OCI-LY1 (cell line): ENCODE data around the gene ATG7.

Experiments
- H2AFZ ChIP-seq: fragments of 200-600 bp; sonication (generic), shearing (Covaris generic); 2 replicates; pipeline ENCODE4 v1.6.0; 2014; ENCODE audit warnings: antibody characterized with exemption, mild to moderate bottlenecking, low read length
- H3F3A ChIP-seq: fragments of 200-600 bp; sonication (generic), shearing (Covaris generic); 2 replicates; pipeline ENCODE4 v1.6.0; 2014; ENCODE audit warnings: mild to moderate bottlenecking, antibody characterized with exemption, low read length, moderate library complexity; ENCODE audit not compliant: insufficient read depth
- H3K27ac ChIP-seq: fragments of 200-600 bp; sonication (generic); 2 replicates; pipeline ENCODE4 v1.5.1; 2014; ENCODE audit warnings: low read length, mixed run types, mild to moderate bottlenecking, low read depth; ENCODE audit not compliant: poor library complexity, severe bottlenecking
- H3K27me3 ChIP-seq: fragments of 200-600 bp; sonication (generic); 2 replicates; pipeline ENCODE4 v1.6.0; 2014; ENCODE audit warnings: antibody characterized with exemption, mild to moderate bottlenecking, low read length, moderate library complexity; ENCODE audit not compliant: insufficient read depth
- H3K36me3 ChIP-seq: fragments of 200-600 bp; sonication (generic); 2 replicates; pipeline ENCODE4 v1.6.1; 2014; ENCODE audit warnings: mild to moderate bottlenecking, antibody characterized with exemption, low read length, moderate library complexity, mixed read lengths; ENCODE audit not compliant: insufficient read depth
- H3K4me1 ChIP-seq: fragments of 200-600 bp; sonication (generic); 2 replicates; pipeline ENCODE4 v1.5.1; 2014; ENCODE audit warnings: mild to moderate bottlenecking, low read length, moderate library complexity; ENCODE audit not compliant: insufficient read depth, severe bottlenecking
- H3K4me2 ChIP-seq: fragments of 200-600 bp; sonication (generic), shearing (Covaris generic); 2 replicates; pipeline ENCODE4 v1.6.1; 2014; ENCODE audit warnings: low read length
- H3K4me3 ChIP-seq: fragments of 200-600 bp; sonication (generic); 2 replicates; pipeline ENCODE4 v1.5.1; 2014; ENCODE audit warnings: low read length, low read depth, mild to moderate bottlenecking, mixed read lengths; ENCODE audit not compliant: poor library complexity, severe bottlenecking
- H3K79me2 ChIP-seq: fragments of 200-600 bp; shearing (Covaris generic); 2 replicates; pipeline ENCODE4 v1.6.1; 2016; ENCODE audit warnings: mixed run types, low read length, mixed read lengths; ENCODE audit not compliant: insufficient read depth
- H3K9ac ChIP-seq: fragments of 200-600 bp; sonication (generic), shearing (Covaris generic); 2 replicates; pipeline ENCODE4 v1.6.1; 2014; ENCODE audit warnings: mild to moderate bottlenecking, low read length, mixed read lengths
- H3K9me2 ChIP-seq: fragments of 200-600 bp; sonication (generic), shearing (Covaris generic); 2 replicates; pipeline ENCODE4 v1.6.1; 2014; ENCODE audit warnings: low read depth, mild to moderate bottlenecking, low read length, mixed read lengths
- H3K9me3 ChIP-seq: fragments of 200-600 bp; shearing (Covaris generic); 2 replicates; pipeline ENCODE4 v1.6.1; 2014; ENCODE audit warnings: low read length, mixed read lengths
- H4K20me1 ChIP-seq: fragments of 200-600 bp; sonication (generic), shearing (Covaris generic); 2 replicates; pipeline ENCODE4 v1.6.0; 2016; ENCODE audit warnings: mild to moderate bottlenecking, low read length; ENCODE audit not compliant: insufficient read depth
- CTCF ChIP-seq: fragments of 200-600 bp; sonication (generic), shearing (Covaris generic); IDR thresholded peaks from 2 replicates; pipeline ENCODE4 v1.5.1; 2017; ENCODE audit warnings: mild to moderate bottlenecking, antibody characterized with exemption, low read length, moderate library complexity, mixed read lengths
- EZH2 ChIP-seq: fragments of 200-600 bp; sonication (generic), shearing (Covaris generic); IDR thresholded peaks from 2 replicates; pipeline ENCODE4 v1.8.0; 2017; ENCODE audit warnings: borderline replicate concordance, mixed run types, mild to moderate bottlenecking, antibody characterized with exemption, low read length, moderate library complexity, mixed read lengths

ATG7 gene

GRCh38 chr3:11283139-11283475 lies 10.9 kb downstream of the ATG7 start:
- no peak overlapping the region for H3K4me3 ChIP-seq
- no peak for TF ChIP-seq EZH2
- no peak for TF ChIP-seq CTCF
- H3K4me2 ChIP-seq, result no peak overlapping the region
- no peak overlapping the region for H3K27ac ChIP-seq
- H3K9me3 ChIP-seq, result no peaks in the 10 kb centered on the region
- H3K9me2 ChIP-seq, result no peaks in the 10 kb centered on the region
- H2AFZ ChIP-seq, result no peak overlapping the region
- no peaks in the 10 kb centered on the region for H3F3A ChIP-seq
- H3K27me3 ChIP-seq, result no peaks in the 10 kb centered on the region
- H3K79me2 ChIP-seq, result no peaks in the 10 kb centered on the region
- H4K20me1 ChIP-seq, result no peaks in the 10 kb centered on the region
- H3K4me1 ChIP-seq, result peaks cover 7% of the 10 kb centered on the region
- peaks cover 28% of the 10 kb centered on the region; the same call in 1 of the 2 replicates for H3K36me3 ChIP-seq
- H3K9ac ChIP-seq, result no peak overlapping the region

- no peaks in the 10 kb centered on the region for H3K9me3 ChIP-seq
- H3K36me3 ChIP-seq, result peaks cover 28% of the 10 kb centered on the region; the same call in 1 of the 2 replicates
- no peaks in the 10 kb centered on the region for H3K9me2 ChIP-seq
- peaks cover 16% of the 10 kb centered on the region for H3K4me1 ChIP-seq
- H3K27me3 ChIP-seq, result no peaks in the 10 kb centered on the region
- no peak overlapping the region for H2AFZ ChIP-seq
- TF ChIP-seq EZH2 (no peak), CTCF (no peak)
- H3F3A ChIP-seq, result no peaks in the 10 kb centered on the region
- H3K9ac ChIP-seq, result no peak overlapping the region
- H4K20me1 ChIP-seq, result no peaks in the 10 kb centered on the region
- no peak overlapping the region for H3K4me2 ChIP-seq
- no peak overlapping the region for H3K27ac ChIP-seq
- H3K4me3 ChIP-seq, result no peak overlapping the region
- no peaks in the 10 kb centered on the region for H3K79me2 ChIP-seq
Observed at GRCh38 chr3:11284011-11284410, 11.8 kb downstream of the ATG7 start.

- Histone ChIP-seq H3K79me2 (no peaks in the 10 kb centered on the region), H3K27me3 (no peaks in the 10 kb centered on the region), H4K20me1 (no peaks in the 10 kb centered on the region), H3K4me3 (no peak overlapping the region), H3K9ac (no peak overlapping the region), H3K9me2 (no peaks in the 10 kb centered on the region), H3K4me1 (peaks cover 23% of the 10 kb centered on the region), H3K27ac (no peak overlapping the region), H3K4me2 (no peak overlapping the region), H3K9me3 (no peaks in the 10 kb centered on the region), H2AFZ (no peak overlapping the region), H3K36me3 (peaks cover 34% of the 10 kb centered on the region; the same call in 1 of the 2 replicates), H3F3A (no peaks in the 10 kb centered on the region)
- TF ChIP-seq CTCF (no peak), EZH2 (no peak)
Observed at GRCh38 chr3:11285471-11285870, 13.3 kb downstream of the ATG7 start.
